GM06990 (cell line): ENCODE results near the gene ADPRH.

Experiments
- DNase-seq: peaks from one replicate; pipeline ENCODE4 v3.0.0-alpha.2; 2011; ENCODE audit not compliant: insufficient read length; ENCODE audit errors: extremely low read depth
- H3K27me3 ChIP-seq: replicated peaks from 2 replicates; pipeline ENCODE4 v1.6.0; 2011; ENCODE audit warnings: low read length; ENCODE audit not compliant: control insufficient read depth, insufficient read depth
- H3K36me3 ChIP-seq: 2 replicates; pipeline ENCODE4 v1.5.1; 2011; ENCODE audit warnings: low read length; ENCODE audit not compliant: control insufficient read depth, insufficient read depth
- H3K4me3 ChIP-seq: replicated peaks from 2 replicates; pipeline ENCODE4 v1.5.1; 2011; ENCODE audit warnings: low read depth, mild to moderate bottlenecking, control low read depth, low read length
- CTCF ChIP-seq: IDR thresholded peaks from 2 replicates; pipeline ENCODE4 v1.5.1; 2011; ENCODE audit warnings: low read length, control low read depth, mild to moderate bottlenecking, inconsistent platforms; ENCODE audit not compliant: insufficient read depth, poor library complexity, severe bottlenecking

Gene ADPRH

GRCh38 chr3:119579366-119580066 lies at the start of gene ADPRH:
Gene ADPRH, plus strand, starts transcription at chr3:119579492. Its CDS starts 2,678 bp downstream, at chr3:119582170.
- Histone ChIP-seq H3K4me3 (peak within 1 kb of the TSS; percentile 76), H3K36me3 (no peaks in the 10 kb centered on the region; the same call in 1 of the 2 replicates), H3K27me3 (no peaks in the 10 kb centered on the region)
- no peak for TF ChIP-seq CTCF
- peak; percentile 90 for DNase-seq

GRCh38 chr3:119529883-119530282 lies 49.4 kb upstream of the ADPRH start:
- Histone ChIP-seq H3K36me3 (peaks cover 29% of the 10 kb centered on the region), H3K27me3 (no peaks in the 10 kb centered on the region), H3K4me3 (no peak overlapping the region)
- DNase-seq: no peak
- no peak for TF ChIP-seq CTCF

GRCh38 chr3:119530456-119530855 lies 48.8 kb upstream of the ADPRH start:
- Histone ChIP-seq H3K36me3 (peaks cover 27% of the 10 kb centered on the region), H3K27me3 (no peaks in the 10 kb centered on the region), H3K4me3 (no peak overlapping the region)
- TF ChIP-seq CTCF: no peak
- DNase-seq: no peak

GRCh38 chr3:119531151-119531550 lies 48.1 kb upstream of the ADPRH start:
- H3K4me3 ChIP-seq: no peak overlapping the region
- no peak for DNase-seq
- no peak for TF ChIP-seq CTCF
- no peaks in the 10 kb centered on the region for H3K27me3 ChIP-seq
- H3K36me3 ChIP-seq: peaks cover 23% of the 10 kb centered on the region

- no peak for TF ChIP-seq CTCF
- DNase-seq: no peak
- no peaks in the 10 kb centered on the region for H3K27me3 ChIP-seq
- peaks cover 13% of the 10 kb centered on the region for H3K36me3 ChIP-seq
- H3K4me3 ChIP-seq: no peak overlapping the region
These were observed 45.0 kb upstream of the ADPRH start for GRCh38 chr3:119534296-119534695.

- Histone ChIP-seq H3K36me3 (peaks cover 9% of the 10 kb centered on the region), H3K4me3 (no peak overlapping the region), H3K27me3 (no peaks in the 10 kb centered on the region)
- no peak for DNase-seq
- TF ChIP-seq CTCF: no peak
These were observed 42.5 kb upstream of the ADPRH start for GRCh38 chr3:119536757-119537156.
